ENCODE data around the gene CLPTM1L. TPM values are rescaled to one million over a fixed set of nuclear protein-coding genes. Genes with fewer than 3 reads are reported as not detected.
A peak's percentile ranks its signal among the peaks of the same experiment; 100 is the strongest.

The CLPTM1L gene
- total and polyA plus RNA-seq, 9 of the 15 experiments (the other 6 are each of a cell fraction or from before 2014, with no cell fraction given): 3.5 to 217 (median 177) TPM

DNA sequence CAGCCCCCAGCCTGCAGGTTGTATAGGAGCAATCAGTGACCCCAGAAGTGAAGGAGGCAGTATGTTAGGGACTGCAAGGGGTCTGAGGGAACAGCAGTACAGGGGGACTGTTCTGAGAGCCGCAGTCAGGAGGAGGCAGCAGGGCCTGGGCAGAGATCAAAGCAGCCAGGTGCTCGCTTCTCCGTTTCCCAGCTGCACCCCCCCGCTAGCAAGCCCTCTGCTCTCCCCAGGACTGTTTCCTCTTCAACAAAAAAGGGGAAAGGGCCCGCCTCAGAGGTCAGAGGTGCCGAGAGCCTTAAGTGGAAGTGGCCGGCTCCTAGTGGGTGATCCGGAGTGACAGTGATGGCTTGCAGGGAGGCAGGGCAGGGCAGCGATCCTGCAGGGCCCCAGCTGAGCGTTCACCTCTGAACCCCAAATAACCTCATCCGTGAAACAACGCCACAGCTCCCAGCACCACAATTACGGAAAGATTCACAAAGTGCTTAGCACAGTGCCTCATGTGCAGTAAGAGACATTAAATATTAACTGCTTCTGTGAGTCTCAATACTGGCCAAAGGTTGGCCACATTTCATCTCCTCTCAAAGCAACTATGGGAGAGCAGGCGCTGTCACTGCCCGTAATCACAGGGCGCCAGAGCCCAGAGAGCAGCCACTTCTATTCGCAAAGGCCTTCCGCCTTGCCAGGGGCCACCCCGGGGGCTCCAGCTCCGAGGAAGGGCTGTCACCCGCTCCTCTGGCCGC, 8.0 kb downstream of the CLPTM1L start (continued):
- TF ChIP-seq, protein P1, sequence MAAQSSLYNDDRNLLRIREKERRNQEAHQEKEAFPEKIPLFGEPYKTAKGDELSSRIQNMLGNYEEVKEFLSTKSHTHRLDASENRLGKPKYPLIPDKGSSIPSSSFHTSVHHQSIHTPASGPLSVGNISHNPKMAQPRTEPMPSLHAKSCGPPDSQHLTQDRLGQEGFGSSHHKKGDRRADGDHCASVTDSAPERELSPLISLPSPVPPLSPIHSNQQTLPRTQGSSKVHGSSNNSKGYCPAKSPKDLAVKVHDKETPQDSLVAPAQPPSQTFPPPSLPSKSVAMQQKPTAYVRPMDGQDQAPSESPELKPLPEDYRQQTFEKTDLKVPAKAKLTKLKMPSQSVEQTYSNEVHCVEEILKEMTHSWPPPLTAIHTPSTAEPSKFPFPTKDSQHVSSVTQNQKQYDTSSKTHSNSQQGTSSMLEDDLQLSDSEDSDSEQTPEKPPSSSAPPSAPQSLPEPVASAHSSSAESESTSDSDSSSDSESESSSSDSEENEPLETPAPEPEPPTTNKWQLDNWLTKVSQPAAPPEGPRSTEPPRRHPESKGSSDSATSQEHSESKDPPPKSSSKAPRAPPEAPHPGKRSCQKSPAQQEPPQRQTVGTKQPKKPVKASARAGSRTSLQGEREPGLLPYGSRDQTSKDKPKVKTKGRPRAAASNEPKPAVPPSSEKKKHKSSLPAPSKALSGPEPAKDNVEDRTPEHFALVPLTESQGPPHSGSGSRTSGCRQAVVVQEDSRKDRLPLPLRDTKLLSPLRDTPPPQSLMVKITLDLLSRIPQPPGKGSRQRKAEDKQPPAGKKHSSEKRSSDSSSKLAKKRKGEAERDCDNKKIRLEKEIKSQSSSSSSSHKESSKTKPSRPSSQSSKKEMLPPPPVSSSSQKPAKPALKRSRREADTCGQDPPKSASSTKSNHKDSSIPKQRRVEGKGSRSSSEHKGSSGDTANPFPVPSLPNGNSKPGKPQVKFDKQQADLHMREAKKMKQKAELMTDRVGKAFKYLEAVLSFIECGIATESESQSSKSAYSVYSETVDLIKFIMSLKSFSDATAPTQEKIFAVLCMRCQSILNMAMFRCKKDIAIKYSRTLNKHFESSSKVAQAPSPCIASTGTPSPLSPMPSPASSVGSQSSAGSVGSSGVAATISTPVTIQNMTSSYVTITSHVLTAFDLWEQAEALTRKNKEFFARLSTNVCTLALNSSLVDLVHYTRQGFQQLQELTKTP (IDR thresholded peaks at IDR 0.05; ENCODE audit: low read depth in 1 of 2, partially characterized antibody in 2 of 2): no peak

DNA sequence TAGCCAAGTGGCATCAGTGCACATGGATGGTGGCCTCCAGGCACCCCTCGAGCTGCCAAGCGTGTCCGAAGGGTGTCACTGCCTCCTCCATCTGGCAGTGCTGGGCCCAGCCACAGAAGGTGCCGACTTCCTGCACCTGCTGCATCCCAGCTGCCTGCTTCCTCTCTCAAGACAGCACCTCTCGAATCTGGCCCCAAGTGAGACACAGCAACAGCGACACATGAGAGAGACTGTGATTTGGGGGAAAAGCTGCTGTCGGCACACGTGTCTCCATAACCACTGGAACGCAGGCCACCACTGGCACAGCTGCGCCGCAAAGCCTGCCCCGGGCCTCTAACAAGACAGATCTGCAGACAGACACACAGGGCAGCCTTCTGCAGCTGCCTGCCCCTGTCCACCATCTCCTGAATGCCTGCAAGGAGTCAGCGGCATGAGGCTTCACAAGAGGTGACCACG, 8.8 kb downstream of the CLPTM1L start:
- Histone ChIP-seq H3K9ac (ENCODE audit: insufficient read depth in 1 of 2, low read depth in 2 of 2, low read length in 2 of 2) (no peak overlapping the region; a peak in 1 of 4 replicates), H2AFZ (ENCODE audit: low read depth, low read length) (no peak overlapping the region), H3K9me1 (ENCODE audit: control insufficient read depth, insufficient read depth, low read length) (no peaks in the 10 kb centered on the region), H3K4me3 (no peak overlapping the region), H3K36me3 (ENCODE audit: control insufficient read depth, insufficient read depth, low read length) (peaks cover 93% of the 10 kb centered on the region), H3K27me3 (ENCODE audit: control insufficient read depth in 2 of 2, insufficient read depth in 2 of 2, low read length in 2 of 2) (no peaks in the 10 kb centered on the region), H3K27ac (ENCODE audit: extremely low read depth, low read depth, low read length) (no peak overlapping the region), H3K9me3 (replicated peaks; ENCODE audit: control insufficient read depth, insufficient read depth, low read depth, low read length) (no peaks in the 10 kb centered on the region), H3K4me2 (ENCODE audit: insufficient read depth, low read length) (no peak overlapping the region), H4K20me1 (replicated peaks; ENCODE audit: control insufficient read depth, insufficient read depth, low read length) (peaks cover 23% of the 10 kb centered on the region), H3K4me1 (replicated peaks in 1 of 2; ENCODE audit: control insufficient read depth in 2 of 2, insufficient read depth in 2 of 2, low read length in 2 of 2) (peaks cover 0 to 20% of the 10 kb centered on the region in 2 experiments; a peak in 2 of 5 replicates), H3K79me2 (ENCODE audit: control insufficient read depth, insufficient read depth, low read length) (peaks cover 9% of the 10 kb centered on the region; the same call in 1 of the 3 replicates)
- over 99% methylated on average over 13 of the region's 14 CpGs for WGBS (ENCODE audit: insufficient coverage, low coverage, missing lambda C conversion rate)
- no peak for FAIRE-seq
- in situ Hi-C loops (cut with MboI): no loop called here
- BruUV-seq (replicated peaks): no TSS peak
- no peak for ATAC-seq
- intact Hi-C loops (cut with micrococcal nuclease): no loop called here
- DNase-seq (ENCODE audit: extremely low read depth in 1 of 4, low spot score in 3 of 4): no peak
- POLR2A ChIA-PET: interaction anchor here (0.6 to 3.0 kb wide), 3 partner anchors 7 to 443 kb away, joined by 4 to 19 read pairs (median 4); partner anchors contain the start of genes BRD9 and TRIP13
- CTCF ChIA-PET (ENCODE audit: low intra/inter-chr PET ratio): no interaction called here
- TF ChIP-seq RBFOX2 (IDR thresholded peaks at IDR 0.05; ENCODE audit: low read depth, low read length) (peak; percentile 42), FOXA3 (CRISPR knock-in tag; conservative IDR thresholded peaks at IDR 0.05 in 1 of 2, IDR thresholded peaks at IDR 0.05 in 1 of 2) (no peak)

Data from K562 (cell line).